H1 (cell line): ENCODE results near the gene METTL22. TPM values are rescaled to one million over a fixed set of nuclear protein-coding genes. Genes with fewer than 3 reads are reported as not detected.

Experiments used
- CTCF ChIA-PET: fragments of 300-600 bp; sonication (Branson Sonifier 250); formaldehyde crosslinking; loops from one replicate; lab custom pipeline; 2021; ENCODE audit not compliant: partially characterized antibody; lab: Charles Lee
- POLR2A ChIA-PET: fragments of 300-600 bp; sonication (Branson Sonifier 250); formaldehyde crosslinking; loops from one replicate; lab custom pipeline; 2021; ENCODE audit warnings: inconsistent platforms; ENCODE audit not compliant: partially characterized antibody; lab: Charles Lee
- DNase-seq, 2 experiments: peaks; one replicate each; pipeline versions ENCODE4 v3.0.0 to v3.0.0-alpha.2; 2010 to 2022; ENCODE audit warnings: low spot score in 2 of 2, low read depth in 1 of 2, mixed read lengths in 1 of 2
- FAIRE-seq: peaks from 2 replicates; lab custom pipeline; 2011; peaks lifted over from hg19 to GRCh38; lab: Jason Lieb, UNC
- H2AFZ ChIP-seq: 2 replicates; pipeline ENCODE4 v1.8.1; 2012; ENCODE audit warnings: low read length, inconsistent platforms
- H2AK5ac ChIP-seq: 2 replicates; pipeline ENCODE4 v1.6.1; 2013; ENCODE audit warnings: low read depth, low read length
- H2BK120ac ChIP-seq: replicated peaks from 2 replicates; pipeline ENCODE3; 2013; ENCODE audit warnings: low read depth, low read length, inconsistent platforms
- H2BK12ac ChIP-seq: 2 replicates; pipeline ENCODE4 v1.6.1; 2013; ENCODE audit warnings: low read depth, low read length
- H2BK15ac ChIP-seq: 2 replicates; pipeline ENCODE4 v1.6.1; 2013; ENCODE audit warnings: low read length
- H2BK20ac ChIP-seq: 2 replicates; pipeline ENCODE4 v1.6.1; 2013; ENCODE audit warnings: low read length
- H2BK5ac ChIP-seq: 2 replicates; pipeline ENCODE4 v1.6.1; 2013; ENCODE audit warnings: low read depth, low read length
- H3K14ac ChIP-seq: 2 replicates; pipeline ENCODE4 v1.6.1; 2013; ENCODE audit warnings: inconsistent platforms; ENCODE audit not compliant: insufficient read length
- H3K18ac ChIP-seq: 2 replicates; pipeline ENCODE4 v1.6.1; 2013; ENCODE audit warnings: low read length; ENCODE audit errors: extremely low read depth
- H3K23ac ChIP-seq: 2 replicates; pipeline ENCODE4 v1.6.1; 2013; ENCODE audit warnings: inconsistent platforms; ENCODE audit not compliant: insufficient read length
- H3K23me2 ChIP-seq: 2 replicates; pipeline ENCODE4 v1.6.1; 2013; ENCODE audit warnings: low read depth, low read length
- H3K27ac ChIP-seq: 2 replicates; pipeline ENCODE4 v1.6.1; 2011; ENCODE audit warnings: low read depth, low read length, inconsistent platforms
- H3K27me3 ChIP-seq, 4 experiments: replicated peaks in 1 of 4; 1 replicate in 1 of 4; 2 replicates in 3 of 4; pipeline versions ENCODE4 v1.6.1 to v1.8.1; 2011 to 2013; ENCODE audit warnings: low read length in 3 of 4, mild to moderate bottlenecking in 3 of 4, inconsistent platforms in 2 of 4, mixed read lengths in 2 of 4, moderate library complexity in 1 of 4; ENCODE audit not compliant: control insufficient read depth in 3 of 4, insufficient read depth in 3 of 4; ENCODE audit errors: extremely low read depth in 1 of 4
- H3K36me3 ChIP-seq, 4 experiments: 2 replicates each; pipeline versions ENCODE4 v1.6.1 to v1.8.1; 2011 to 2013; ENCODE audit warnings: mild to moderate bottlenecking in 4 of 4, low read length in 3 of 4, moderate library complexity in 2 of 4, control low read depth in 1 of 4, inconsistent platforms in 1 of 4; ENCODE audit not compliant: insufficient read depth in 4 of 4, control insufficient read depth in 2 of 4
- H3K4ac ChIP-seq: replicated peaks from 2 replicates; pipeline ENCODE3; 2013; ENCODE audit warnings: low read length, low read depth, mixed read lengths, inconsistent platforms; ENCODE audit not compliant: insufficient read length
- H3K4me1 ChIP-seq, 4 experiments: replicated peaks in 1 of 4; 1 replicate in 1 of 4; 2 replicates in 3 of 4; pipeline versions ENCODE4 v1.6.1 to v1.8.1; 2011 to 2013; ENCODE audit warnings: low read length in 3 of 4, inconsistent platforms in 2 of 4, mixed read lengths in 1 of 4; ENCODE audit not compliant: insufficient read depth in 4 of 4, control insufficient read depth in 3 of 4
- H3K4me2 ChIP-seq, 2 experiments: 2 replicates each; pipeline versions ENCODE4 v1.6.1 to v1.8.1; 2011 to 2013; ENCODE audit warnings: low read depth in 2 of 2, low read length in 2 of 2, control low read depth in 1 of 2, inconsistent platforms in 1 of 2, mild to moderate bottlenecking in 1 of 2; ENCODE audit not compliant: insufficient read depth in 1 of 2
- H3K4me3 ChIP-seq, 4 experiments: fragments of 200-600, 300-600 bp in 1 of 4; sonication (generic), shearing (Covaris generic), sonication (Bioruptor Twin) in 1 of 4; 2 replicates each; pipeline versions ENCODE4 v1.5.1 to v1.8.1; 2011 to 2016; ENCODE audit warnings: low read length in 4 of 4, low read depth in 3 of 4, control low read depth in 2 of 4, inconsistent platforms in 2 of 4, mild to moderate bottlenecking in 2 of 4, mixed read lengths in 1 of 4, moderate library complexity in 1 of 4; ENCODE audit not compliant: insufficient read depth in 2 of 4; ENCODE audit errors: extremely low read depth in 1 of 4
- H3K56ac ChIP-seq: replicated peaks from 2 replicates; pipeline ENCODE3; 2013; ENCODE audit warnings: low read depth, mild to moderate bottlenecking, mixed read lengths, low read length, inconsistent platforms; ENCODE audit not compliant: insufficient read length
- H3K79me1 ChIP-seq: 2 replicates; pipeline ENCODE4 v1.6.1; 2013; ENCODE audit warnings: low read depth, low read length, control low read depth
- H3K79me2 ChIP-seq, 2 experiments: 2 replicates each; pipeline versions ENCODE4 v1.6.1 to v1.8.1; 2012 to 2013; ENCODE audit warnings: low read length in 2 of 2, mild to moderate bottlenecking in 2 of 2, inconsistent platforms in 1 of 2; ENCODE audit not compliant: insufficient read depth in 2 of 2, control insufficient read depth in 1 of 2
- H3K9ac ChIP-seq, 4 experiments: replicated peaks in 1 of 4; 1 replicate in 1 of 4; 2 replicates in 3 of 4; pipeline versions ENCODE4 v1.6.1 to v1.8.1; 2011 to 2013; ENCODE audit warnings: low read depth in 3 of 4, low read length in 3 of 4, control low read depth in 2 of 4, mild to moderate bottlenecking in 2 of 4, moderate library complexity in 2 of 4, inconsistent platforms in 1 of 4; ENCODE audit errors: extremely low read depth in 1 of 4
- H3K9me3 ChIP-seq, 2 experiments: 2 replicates each; pipeline versions ENCODE4 v1.6.1 to v1.8.1; 2012 to 2013; ENCODE audit warnings: mild to moderate bottlenecking in 2 of 2, moderate library complexity in 2 of 2, control low read depth in 1 of 2, inconsistent platforms in 1 of 2, low read depth in 1 of 2, low read length in 1 of 2, mixed read lengths in 1 of 2; ENCODE audit not compliant: insufficient read depth in 2 of 2
- H4K20me1 ChIP-seq, 2 experiments: replicated peaks in 1 of 2; 2 replicates each; pipeline versions ENCODE3 to v1.8.1; 2011 to 2013; ENCODE audit warnings: inconsistent platforms in 2 of 2, low read length in 2 of 2, mild to moderate bottlenecking in 1 of 2; ENCODE audit not compliant: insufficient read depth in 2 of 2, control insufficient read depth in 1 of 2
- H4K5ac ChIP-seq: 2 replicates; pipeline ENCODE4 v1.6.1; 2013; ENCODE audit warnings: low read length, low read depth, mixed read lengths, inconsistent platforms; ENCODE audit not compliant: insufficient read length
- H4K8ac ChIP-seq: 2 replicates; pipeline ENCODE4 v1.8.0; 2013; ENCODE audit warnings: mild to moderate bottlenecking, moderate library complexity, low read length, inconsistent platforms; ENCODE audit not compliant: insufficient read depth; ENCODE audit errors: extremely low read depth
- H4K91ac ChIP-seq: replicated peaks from 2 replicates; pipeline ENCODE3; 2013; ENCODE audit warnings: low read length, mixed read lengths, inconsistent platforms; ENCODE audit not compliant: insufficient read length
- EGR1 ChIP-seq: IDR thresholded peaks from 2 replicates; pipeline ENCODE4 v1.6.1; 2011; ENCODE audit warnings: low read depth, low read length, borderline replicate concordance
- FOSL1 ChIP-seq: IDR thresholded peaks from 2 replicates; pipeline ENCODE4 v1.6.1; 2011; ENCODE audit warnings: mild to moderate bottlenecking, low read depth, low read length, moderate library complexity; ENCODE audit not compliant: insufficient read depth
- GTF2F1 ChIP-seq: IDR thresholded peaks from 2 replicates; pipeline ENCODE4 v1.6.1; 2012; ENCODE audit warnings: low read depth, low read length, improper control_type of control experiment, borderline replicate concordance
- JUN ChIP-seq: IDR thresholded peaks from 2 replicates; pipeline ENCODE4 v1.6.1; 2011; ENCODE audit warnings: low read depth, mild to moderate bottlenecking, improper control_type of control experiment, low read length
- JUND ChIP-seq: IDR thresholded peaks from 2 replicates; pipeline ENCODE4 v1.6.1; 2011; ENCODE audit warnings: mild to moderate bottlenecking, improper control_type of control experiment, low read length
- KDM4A ChIP-seq: IDR thresholded peaks from one replicate; pipeline ENCODE4 v1.7.1; 2012; ENCODE audit warnings: low read depth, mild to moderate bottlenecking, moderate library complexity, low read length, inconsistent platforms; ENCODE audit not compliant: severe bottlenecking
- MAX ChIP-seq: IDR thresholded peaks from 2 replicates; pipeline ENCODE4 v1.6.1; 2012; ENCODE audit warnings: inconsistent platforms
- PHF8 ChIP-seq: fragments of 200-600 bp; sonication (generic); conservative IDR thresholded peaks from 2 replicates; pipeline ENCODE4 v1.7.1; 2012; ENCODE audit warnings: low read depth, mild to moderate bottlenecking, inconsistent platforms, low read length, moderate library complexity
- RXRA ChIP-seq: IDR thresholded peaks from 2 replicates; pipeline ENCODE4 v1.6.1; 2011; ENCODE audit warnings: low read depth, mild to moderate bottlenecking, low read length, moderate library complexity; ENCODE audit not compliant: insufficient read depth
- TCF12 ChIP-seq: IDR thresholded peaks from 2 replicates; pipeline ENCODE4 v1.6.1; 2011; ENCODE audit warnings: low read depth, mild to moderate bottlenecking, low read length
- WGBS, 2 experiments: shearing (Covaris generic) in 1 of 2; methylation state at CpG; one replicate each; pipeline versions ENCODE4 v1.1.6 to v1.1.7; 2013 to 2015; ENCODE audit warnings: low lambda C conversion rate in 2 of 2, mixed read lengths in 2 of 2, inconsistent platforms in 1 of 2, low coverage in 1 of 2, missing lambda C conversion rate in 1 of 2; ENCODE audit not compliant: insufficient replicate concordance in 2 of 2, insufficient coverage in 1 of 2, insufficient read length in 1 of 2; ENCODE audit errors: extremely low coverage in 1 of 2, missing lambda C conversion rate in 1 of 2; 5-methylcytosine and 5-hydroxymethylcytosine counted together
- polyA plus RNA-seq, 7 experiments: library from polyadenylated mRNA; depleted of rRNA in 3 of 7; stranded (reverse) in 5 of 7; unstranded in 2 of 7; fragments of >200 nt in 5 of 7; fragments of 200-250 nt in 2 of 7; gene quantifications; 1 replicate in 5 of 7; 2 replicates in 1 of 7; 4 replicates in 1 of 7; pipeline versions ENCODE4 v1.2.1 to v1.2.3, GENCODE V29; 2011 to 2013; ENCODE audit warnings: missing spikeins in 2 of 7, mixed read lengths in 2 of 7
- total RNA-seq: library from RNA; stranded (reverse); fragmentation: NEBNext Ultra II Directional; extraction: Animal tissue kit (Norgen Biotek cat#: 25700); gene quantifications from 2 replicates; pipeline ENCODE4 v1.2.1, GENCODE V29; 2021
- TF ChIP-seq, protein P1 (sequence below): IDR thresholded peaks from 2 replicates; pipeline ENCODE4 v1.6.1; 2011; ENCODE audit warnings: low read depth, mild to moderate bottlenecking, low read length; ENCODE audit not compliant: insufficient read depth

Gene METTL22
- total and polyA plus RNA-seq, 2 of the 8 experiments (the other 6 are each of a cell fraction or from before 2014, with no cell fraction given), result 56.7 to 85.2 TPM

DNA sequence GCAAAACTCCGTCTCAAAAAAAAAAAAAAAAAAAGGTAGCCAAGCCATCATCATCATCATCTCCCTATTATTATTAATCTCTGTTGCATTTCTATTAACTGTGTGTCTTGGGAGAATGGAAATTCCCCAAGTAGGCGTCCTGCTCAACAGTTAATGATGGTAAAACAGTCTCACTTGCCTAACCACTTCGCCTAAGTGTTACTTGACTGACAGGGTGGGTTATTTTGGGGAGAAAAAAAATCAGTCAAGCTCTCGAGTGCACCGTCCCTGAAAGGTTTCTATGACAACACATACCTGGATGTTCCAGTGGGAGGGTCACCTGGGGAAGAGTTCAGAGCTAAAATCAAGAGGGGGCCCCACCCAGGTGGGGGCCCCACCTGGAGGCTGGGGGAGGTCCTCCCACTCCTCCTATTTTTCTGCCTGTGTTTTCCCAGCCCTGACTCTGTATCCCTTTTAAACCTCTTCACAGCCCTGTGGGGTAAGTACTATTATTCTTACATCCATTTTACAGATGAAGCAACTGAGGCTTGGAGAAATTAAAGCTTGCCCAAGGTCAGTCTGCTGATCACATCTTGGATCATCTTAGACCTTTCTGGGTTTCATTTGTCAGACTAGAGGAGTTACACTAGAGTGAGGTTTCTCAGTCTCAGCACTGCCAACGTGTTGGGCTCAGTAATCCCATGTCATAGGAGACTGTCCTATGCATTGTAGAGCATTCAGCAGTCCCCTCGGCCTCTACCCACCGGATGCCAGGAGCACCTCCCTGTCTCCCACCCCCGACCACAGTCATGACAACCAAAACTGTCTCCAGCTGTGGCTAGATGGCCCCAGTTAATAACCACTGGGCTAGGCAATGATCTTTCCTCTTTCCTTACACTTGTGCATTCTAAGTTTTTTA lies 41.9 kb downstream of the METTL22 start:
- H3K36me3 ChIP-seq, result no peaks in the 10 kb centered on the region
- H2AK5ac ChIP-seq, result no peak overlapping the region
- no peak overlapping the region for H4K8ac ChIP-seq
- H3K9ac ChIP-seq, result no peak overlapping the region
- no peaks in the 10 kb centered on the region for H4K20me1 ChIP-seq
- H4K5ac ChIP-seq, result no peak overlapping the region
- H3K79me1 ChIP-seq, result no peaks in the 10 kb centered on the region
- H2BK5ac ChIP-seq, result no peak overlapping the region
- no peak overlapping the region for H3K18ac ChIP-seq
- FAIRE-seq, result no peak
- CTCF ChIA-PET, result interaction anchor here (0.7 to 27.6 kb wide), 12 partner anchors 10 to 334 kb away, joined by 3 to 404 read pairs (median 4); partner anchors contain the start of genes PMM2 and TMEM186
- no peak overlapping the region for H2BK15ac ChIP-seq
- H2BK20ac ChIP-seq, result no peak overlapping the region
- H3K23me2 ChIP-seq, result no peaks in the 10 kb centered on the region
- no peak overlapping the region for H2BK120ac ChIP-seq
- POLR2A ChIA-PET, result interaction anchor here (1.2 kb wide), 1 partner anchor 173 kb away, joined by 3 read pairs; no protein-coding TSS in a partner anchor
- H3K23ac ChIP-seq, result no peak overlapping the region
- H3K56ac ChIP-seq, result no peak overlapping the region
- peaks cover 0 to 3% (median 0%) of the 10 kb centered on the region in 4 experiments; a peak in 2 of 7 replicates for H3K4me1 ChIP-seq
- H2AFZ ChIP-seq, result no peak overlapping the region
- H3K27me3 ChIP-seq, result no peaks in the 10 kb centered on the region
- H2BK12ac ChIP-seq, result no peak overlapping the region
- no peak overlapping the region for H3K4ac ChIP-seq
- no peak overlapping the region for H3K4me3 ChIP-seq
- DNase-seq, result no peak
- H3K4me2 ChIP-seq, result no peak overlapping the region
- H3K79me2 ChIP-seq, result no peaks in the 10 kb centered on the region
- no peak overlapping the region for H3K27ac ChIP-seq
- no peak overlapping the region for H3K14ac ChIP-seq
- WGBS, 2 experiments, result 85% methylated on average over 8 of the region's 9 CpGs; no CpG with 5 or more reads in 1 of the 2 experiments
- H3K9me3 ChIP-seq, result no peaks in the 10 kb centered on the region
- peak overlapping the region; percentile 60 for H4K91ac ChIP-seq
- no peak for TF ChIP-seq JUN
- no peak for TF ChIP-seq PHF8
- TF ChIP-seq RXRA, result no peak
- no peak for TF ChIP-seq EGR1
- no peak for TF ChIP-seq TCF12
- no peak for TF ChIP-seq FOSL1
- TF ChIP-seq, protein P1, sequence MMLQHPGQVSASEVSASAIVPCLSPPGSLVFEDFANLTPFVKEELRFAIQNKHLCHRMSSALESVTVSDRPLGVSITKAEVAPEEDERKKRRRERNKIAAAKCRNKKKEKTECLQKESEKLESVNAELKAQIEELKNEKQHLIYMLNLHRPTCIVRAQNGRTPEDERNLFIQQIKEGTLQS, result no peak
- TF ChIP-seq JUND, result no peak
- no peak for TF ChIP-seq MAX
- no peak for TF ChIP-seq KDM4A
- no peak for TF ChIP-seq GTF2F1
